GM12874 (cell line): ENCODE data around the gene SLC25A5.

Experiments
- TF ChIP-seq, protein P1 (sequence below): IDR thresholded peaks from 2 replicates; pipeline ENCODE4 v1.5.1; 2011; ENCODE audit warnings: low read depth, mild to moderate bottlenecking, control low read depth, low read length, moderate library complexity; ENCODE audit not compliant: insufficient read depth

The SLC25A5 gene

DNA sequence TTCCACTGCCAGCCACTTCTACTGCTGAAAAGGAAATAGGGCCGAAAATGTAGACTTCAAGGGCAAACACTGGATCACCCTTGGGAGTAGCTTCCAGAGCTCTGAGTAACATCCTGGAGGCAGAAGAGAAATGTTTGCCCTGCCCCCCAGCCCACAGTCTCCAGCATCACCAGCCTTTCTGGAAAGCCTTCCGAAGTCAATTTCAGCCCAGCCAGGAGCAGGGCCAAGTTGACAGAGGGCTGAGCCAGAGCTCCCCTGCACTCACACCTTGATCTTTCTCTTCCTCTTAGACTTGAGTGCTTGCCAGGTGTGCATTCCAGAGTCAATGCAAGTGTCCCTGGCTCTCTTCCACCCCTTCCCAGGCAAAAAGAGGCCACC, 35.2 kb downstream of the SLC25A5 start:
- TF ChIP-seq, protein P1, sequence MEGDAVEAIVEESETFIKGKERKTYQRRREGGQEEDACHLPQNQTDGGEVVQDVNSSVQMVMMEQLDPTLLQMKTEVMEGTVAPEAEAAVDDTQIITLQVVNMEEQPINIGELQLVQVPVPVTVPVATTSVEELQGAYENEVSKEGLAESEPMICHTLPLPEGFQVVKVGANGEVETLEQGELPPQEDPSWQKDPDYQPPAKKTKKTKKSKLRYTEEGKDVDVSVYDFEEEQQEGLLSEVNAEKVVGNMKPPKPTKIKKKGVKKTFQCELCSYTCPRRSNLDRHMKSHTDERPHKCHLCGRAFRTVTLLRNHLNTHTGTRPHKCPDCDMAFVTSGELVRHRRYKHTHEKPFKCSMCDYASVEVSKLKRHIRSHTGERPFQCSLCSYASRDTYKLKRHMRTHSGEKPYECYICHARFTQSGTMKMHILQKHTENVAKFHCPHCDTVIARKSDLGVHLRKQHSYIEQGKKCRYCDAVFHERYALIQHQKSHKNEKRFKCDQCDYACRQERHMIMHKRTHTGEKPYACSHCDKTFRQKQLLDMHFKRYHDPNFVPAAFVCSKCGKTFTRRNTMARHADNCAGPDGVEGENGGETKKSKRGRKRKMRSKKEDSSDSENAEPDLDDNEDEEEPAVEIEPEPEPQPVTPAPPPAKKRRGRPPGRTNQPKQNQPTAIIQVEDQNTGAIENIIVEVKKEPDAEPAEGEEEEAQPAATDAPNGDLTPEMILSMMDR = no peak

DNA sequence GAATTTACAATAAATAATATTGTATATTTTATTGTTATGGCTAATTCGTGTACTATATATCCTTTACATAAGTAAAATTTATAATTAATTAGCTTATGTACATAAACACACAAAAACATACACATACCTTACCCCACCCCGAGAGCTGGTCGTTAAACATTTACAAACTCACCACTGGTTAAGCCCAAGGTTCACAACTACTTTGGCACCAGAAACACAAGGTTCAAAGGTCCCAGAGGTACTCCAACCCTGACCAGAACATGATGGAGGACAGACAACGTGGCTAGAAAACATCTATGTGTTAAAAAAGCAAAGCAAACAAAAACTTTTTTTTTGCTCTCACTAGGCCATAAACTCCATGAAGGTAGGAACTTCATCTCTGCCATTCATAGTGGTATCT, 37.7 kb downstream of the SLC25A5 start:
- TF ChIP-seq, protein P1 = no peak

DNA sequence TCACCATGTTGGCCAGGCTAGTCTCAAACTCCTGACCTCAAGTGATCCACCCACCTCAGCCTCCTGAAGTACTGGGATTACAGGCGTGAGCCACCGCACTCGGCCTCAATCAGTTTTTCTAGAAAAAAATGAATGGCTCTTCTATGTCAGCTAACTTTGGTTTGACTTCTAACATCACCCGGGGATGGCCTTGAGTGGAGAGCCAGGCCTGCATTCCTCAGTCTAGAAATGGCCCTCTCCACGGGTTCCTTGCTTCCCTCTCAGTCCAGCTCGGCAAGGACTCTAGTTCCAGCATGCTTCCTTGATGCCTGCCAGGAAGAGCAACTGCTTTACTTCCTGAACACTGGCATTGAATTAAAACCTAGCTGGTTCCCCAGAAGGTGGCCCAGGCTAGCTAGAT, 39.0 kb downstream of the SLC25A5 start:
- TF ChIP-seq, protein P1 = no peak

DNA sequence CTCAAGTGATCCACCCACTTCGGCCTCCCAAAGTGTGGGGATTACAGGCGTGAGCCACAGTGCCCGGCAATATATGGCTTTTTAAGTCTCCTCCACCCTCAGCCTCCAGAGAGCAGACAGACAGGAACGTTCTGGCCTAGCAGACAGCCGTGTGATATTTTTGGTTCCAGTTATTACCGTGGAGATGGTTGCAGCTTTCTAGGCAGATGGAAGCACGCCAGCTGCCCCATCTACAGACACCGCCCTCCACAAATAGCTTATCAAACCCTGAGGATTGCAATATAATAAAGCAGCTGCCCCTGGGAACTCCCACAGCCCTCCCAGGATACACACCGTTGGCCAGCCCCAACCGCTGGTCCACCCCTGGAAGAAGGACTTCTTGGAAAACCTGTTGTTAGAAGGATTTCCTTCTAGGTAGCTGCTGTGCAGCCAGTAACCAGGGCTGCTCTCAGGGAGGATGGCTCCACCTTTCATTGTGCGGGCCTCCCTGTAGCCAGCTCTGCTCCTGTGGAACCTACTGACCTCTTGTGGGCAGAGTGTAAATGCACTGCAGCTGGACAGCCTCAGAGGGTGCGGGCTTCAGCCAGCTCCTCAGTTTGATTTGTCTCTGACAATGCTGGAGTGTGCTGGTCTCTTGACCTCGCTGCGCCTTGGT, 44.0 kb downstream of the SLC25A5 start:
- TF ChIP-seq, protein P1 = peak; percentile 62

DNA sequence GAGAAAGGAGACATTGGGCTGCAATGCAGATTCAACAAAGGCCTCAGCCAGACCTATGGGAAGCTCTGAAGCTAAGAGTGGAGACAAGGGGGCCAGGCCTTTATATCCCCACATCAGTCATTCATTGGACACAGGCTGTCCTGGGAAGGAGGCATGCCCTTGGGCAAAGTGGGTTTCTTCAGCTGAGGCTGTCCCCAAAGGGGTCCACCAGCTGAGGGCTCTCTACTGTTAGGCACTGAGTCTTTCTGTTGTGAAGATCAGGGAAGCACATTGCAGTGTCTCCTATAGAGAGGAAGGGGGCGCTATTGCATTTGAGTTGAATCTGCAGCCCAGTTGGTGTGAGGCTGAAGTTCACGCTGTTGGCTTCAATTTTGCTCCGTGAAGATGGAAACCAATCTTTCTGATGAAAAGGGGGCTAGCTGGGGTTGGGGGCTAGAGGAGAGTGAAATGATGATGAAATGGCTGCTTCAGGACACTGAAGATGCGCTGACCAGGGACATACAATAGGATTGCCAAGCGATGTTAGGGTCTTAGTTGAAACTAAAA, 48.0 kb downstream of the SLC25A5 start:
- TF ChIP-seq, protein P1 = peak; percentile 73

DNA sequence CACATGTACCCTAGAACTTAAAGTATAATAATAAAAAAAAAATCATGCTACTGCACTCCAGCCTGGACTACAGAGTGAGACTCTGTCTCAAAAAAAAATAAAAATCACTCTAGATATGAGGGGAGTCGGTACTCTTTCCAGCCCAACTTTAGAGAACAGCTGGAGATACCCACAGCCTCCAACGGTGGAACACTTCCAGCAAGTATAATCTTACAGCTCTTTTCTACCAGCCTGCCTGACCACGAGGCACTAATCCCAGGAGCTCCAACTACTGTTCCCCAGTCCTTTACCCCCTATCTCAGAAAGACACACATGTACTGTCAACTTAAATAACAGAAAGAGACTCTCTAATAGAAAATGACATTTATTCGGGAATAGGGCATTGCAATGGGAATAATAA, 50.1 kb downstream of the SLC25A5 start:
- TF ChIP-seq, protein P1 = no peak
